NCI-H187 (cell line): Measurements from ENCODE around the gene ZNF428.

ENCODE experiments used
- DNase-seq, 2 experiments: peaks; one replicate each; lab custom pipeline; 2025; lab: John Stamatoyannopoulos, UW

ZNF428 gene

DNA sequence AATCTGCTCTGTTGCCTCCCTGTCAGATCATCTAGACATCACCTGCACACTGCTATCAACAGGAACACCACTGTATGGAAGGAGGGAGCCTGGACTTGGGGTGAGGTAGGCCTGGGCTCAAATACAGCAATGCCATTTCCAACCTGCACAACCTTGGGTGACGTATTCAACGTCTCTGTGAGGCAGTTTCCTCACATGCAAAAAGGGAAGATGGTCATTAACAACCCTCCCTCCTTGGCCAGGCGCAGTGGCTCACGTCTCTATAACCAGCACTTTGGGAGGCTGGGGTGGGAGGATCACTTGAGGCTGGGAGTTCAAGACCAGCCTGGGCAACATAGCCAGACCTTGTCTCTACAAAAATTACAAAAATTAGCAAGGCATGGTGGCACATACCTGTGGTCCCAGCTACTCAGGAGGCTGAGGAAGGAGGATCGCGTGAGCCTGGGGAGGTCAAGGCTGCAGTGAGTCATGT lies 57.2 kb downstream of the ZNF428 start:
- DNase-seq, result no peak

DNA sequence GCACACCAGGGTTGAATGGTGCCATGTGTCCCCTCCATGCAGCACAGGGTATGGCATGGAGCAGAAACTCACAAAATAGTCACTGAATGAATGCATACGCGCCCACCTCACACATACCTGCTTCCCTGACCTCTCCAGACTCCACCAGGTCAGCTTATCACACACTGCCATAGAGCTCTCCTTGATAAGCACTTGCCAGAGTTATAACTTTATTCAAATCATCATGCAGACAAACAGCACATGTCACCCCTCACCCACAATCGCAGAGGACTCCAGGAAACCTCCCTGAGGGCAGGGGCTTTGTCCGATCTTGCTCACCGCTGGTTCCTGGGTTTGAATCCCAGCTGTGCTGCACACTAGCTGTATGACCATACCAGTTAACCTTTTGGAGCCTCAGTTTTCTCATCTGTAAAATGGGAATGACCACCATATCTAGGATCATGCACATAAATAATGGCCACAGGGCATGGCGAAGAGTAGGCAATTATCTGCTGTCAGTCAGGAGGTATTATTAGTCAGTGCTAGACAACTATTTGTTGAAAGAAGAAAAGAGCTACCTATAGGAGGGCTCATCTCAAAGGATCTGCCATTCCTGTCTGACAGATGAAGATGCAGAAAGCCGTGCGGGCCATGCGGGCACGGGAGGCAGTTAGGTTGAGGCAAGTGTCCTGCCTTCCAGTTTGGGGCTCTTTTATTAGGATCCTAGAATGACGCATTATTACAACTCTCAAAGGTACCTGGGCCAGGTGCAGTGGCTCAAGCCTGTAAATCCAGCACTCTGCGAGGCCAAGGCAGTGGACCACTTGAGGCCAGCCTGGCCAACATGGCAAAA lies 58.1 kb downstream of the ZNF428 start:
- DNase-seq, result no peak

DNA sequence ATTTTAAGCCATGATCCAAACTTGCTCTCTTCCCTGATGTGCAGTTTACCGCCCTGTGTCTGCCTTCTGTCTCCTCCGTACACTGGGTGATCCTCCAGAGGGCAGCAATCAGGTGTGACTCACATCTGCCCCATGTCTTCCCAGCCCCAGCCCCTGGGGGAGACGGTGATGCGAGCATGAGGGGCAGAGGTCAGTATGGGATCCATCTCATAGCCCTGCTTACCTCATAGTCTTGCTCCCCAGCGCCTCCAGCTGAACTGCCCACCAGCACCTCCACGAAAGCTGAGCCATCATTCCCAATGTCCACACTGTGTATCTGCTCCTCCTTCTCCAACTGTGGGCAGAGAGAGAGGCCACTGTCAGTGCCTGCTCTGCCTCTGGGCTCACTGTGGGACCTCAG lies 58.7 kb downstream of the ZNF428 start:
- DNase-seq, result no peak
